H9 (cell line): Measurements from ENCODE around the gene NAPB. TPM values are rescaled to one million over a fixed set of nuclear protein-coding genes. Genes with fewer than 3 reads are reported as not detected.

Source experiments
- DNase-seq: peaks from one replicate; pipeline ENCODE4 v3.0.0-alpha.2; 2017
- H2AFZ ChIP-seq: one replicate; pipeline ENCODE4 v1.6.1; 2013; ENCODE audit warnings: mild to moderate bottlenecking, low read length, control low read depth, moderate library complexity
- H2AK5ac ChIP-seq: 2 replicates; pipeline ENCODE4 v1.6.1; 2013; ENCODE audit warnings: low read length, control low read depth, mixed read lengths; ENCODE audit not compliant: insufficient read length
- H2BK120ac ChIP-seq: one replicate; pipeline ENCODE4 v1.6.1; 2013; ENCODE audit warnings: low read depth, mild to moderate bottlenecking, low read length, control low read depth, inconsistent platforms; ENCODE audit not compliant: poor library complexity, severe bottlenecking
- H2BK12ac ChIP-seq: 2 replicates; pipeline ENCODE4 v1.6.1; 2013; ENCODE audit warnings: low read length, control low read depth, mixed read lengths, low read depth; ENCODE audit not compliant: insufficient read length
- H2BK15ac ChIP-seq: 2 replicates; pipeline ENCODE4 v1.6.1; 2013; ENCODE audit warnings: low read depth, low read length, control low read depth
- H2BK20ac ChIP-seq: one replicate; pipeline ENCODE4 v1.6.1; 2013; ENCODE audit warnings: low read depth, mild to moderate bottlenecking, low read length, control low read depth, inconsistent platforms; ENCODE audit not compliant: poor library complexity, severe bottlenecking
- H2BK5ac ChIP-seq: 2 replicates; pipeline ENCODE4 v1.6.1; 2013; ENCODE audit warnings: low read length, control low read depth, mixed read lengths; ENCODE audit not compliant: insufficient read length
- H3K14ac ChIP-seq: 2 replicates; pipeline ENCODE4 v1.6.1; 2013; ENCODE audit warnings: low read length, control low read depth; ENCODE audit not compliant: insufficient read depth
- H3K18ac ChIP-seq: 2 replicates; pipeline ENCODE4 v1.6.1; 2013; ENCODE audit warnings: low read depth, mild to moderate bottlenecking, mixed read lengths, low read length, control low read depth; ENCODE audit not compliant: insufficient read length
- H3K23ac ChIP-seq: 2 replicates; pipeline ENCODE4 v1.6.1; 2013; ENCODE audit warnings: low read length, control low read depth, mixed read lengths, low read depth; ENCODE audit not compliant: insufficient read length
- H3K23me2 ChIP-seq: 2 replicates; pipeline ENCODE4 v1.6.1; 2013; ENCODE audit warnings: low read depth, mild to moderate bottlenecking, mixed read lengths, low read length, control low read depth; ENCODE audit not compliant: insufficient read length, poor library complexity, severe bottlenecking
- H3K27ac ChIP-seq: 2 replicates; pipeline ENCODE4 v1.5.1; 2013; ENCODE audit warnings: low read length, control low read depth, mixed read lengths, low read depth; ENCODE audit not compliant: insufficient read length
- H3K27me3 ChIP-seq: 2 replicates; pipeline ENCODE4 v1.6.1; 2013; ENCODE audit warnings: low read length, control low read depth, inconsistent platforms; ENCODE audit not compliant: insufficient read depth
- H3K4ac ChIP-seq: 2 replicates; pipeline ENCODE4 v1.6.1; 2013; ENCODE audit warnings: low read depth, mild to moderate bottlenecking, control low read depth, inconsistent platforms, low read length, moderate library complexity
- H3K4me1 ChIP-seq: 2 replicates; pipeline ENCODE4 v1.6.1; 2013; ENCODE audit warnings: low read length, control low read depth, inconsistent platforms; ENCODE audit not compliant: insufficient read depth
- H3K4me2 ChIP-seq: 2 replicates; pipeline ENCODE4 v1.6.1; 2013; ENCODE audit warnings: low read length, control low read depth, mixed read lengths; ENCODE audit not compliant: insufficient read length, insufficient read depth
- H3K56ac ChIP-seq: 2 replicates; pipeline ENCODE4 v1.6.1; 2013; ENCODE audit warnings: low read depth, mild to moderate bottlenecking, mixed read lengths, low read length, control low read depth; ENCODE audit not compliant: insufficient read length
- H3K79me1 ChIP-seq: 2 replicates; pipeline ENCODE4 v1.6.1; 2013; ENCODE audit warnings: low read depth, mild to moderate bottlenecking, moderate library complexity, low read length, control low read depth, inconsistent platforms; ENCODE audit not compliant: insufficient read depth, poor library complexity, severe bottlenecking
- H3K79me2 ChIP-seq: 2 replicates; pipeline ENCODE4 v1.6.1; 2013; ENCODE audit warnings: low read length, control low read depth, inconsistent platforms; ENCODE audit not compliant: insufficient read depth
- H3K9ac ChIP-seq: 2 replicates; pipeline ENCODE4 v1.6.1; 2013; ENCODE audit warnings: low read length, control low read depth, mixed read lengths; ENCODE audit not compliant: insufficient read length; ENCODE audit errors: extremely low read depth
- H3K9me3 ChIP-seq: one replicate; pipeline ENCODE4 v1.6.1; 2013; ENCODE audit warnings: low read depth, low read length, inconsistent platforms; ENCODE audit not compliant: control insufficient read depth
- H3T11ph ChIP-seq: one replicate; pipeline ENCODE4 v1.6.1; 2013; ENCODE audit warnings: mild to moderate bottlenecking, low read length, control low read depth, inconsistent platforms
- H4K20me1 ChIP-seq: one replicate; pipeline ENCODE4 v1.6.1; 2013; ENCODE audit not compliant: control insufficient read depth, insufficient read length, insufficient read depth
- H4K5ac ChIP-seq: 2 replicates; pipeline ENCODE4 v1.6.1; 2013; ENCODE audit warnings: low read depth, mild to moderate bottlenecking, mixed read lengths, low read length, control low read depth; ENCODE audit not compliant: insufficient read length
- H4K8ac ChIP-seq: replicated peaks from 2 replicates; pipeline ENCODE4 v1.6.1; 2013; ENCODE audit warnings: low read length, control low read depth, mixed read lengths, low read depth; ENCODE audit not compliant: insufficient read length
- H4K91ac ChIP-seq: 2 replicates; pipeline ENCODE4 v1.6.1; 2013; ENCODE audit warnings: low read depth, mild to moderate bottlenecking, moderate library complexity, mixed read lengths, low read length, control low read depth; ENCODE audit not compliant: insufficient read length
- H3K27ac Mint-ChIP-seq, 3 experiments: 2 replicates in 2 of 3; 3 replicates in 1 of 3; pipeline ENCODE4 v1.8.0; 2020 to 2021; ENCODE audit warnings: mixed read lengths in 3 of 3, mild to moderate bottlenecking in 1 of 3, moderate library complexity in 1 of 3
- H3K27me3 Mint-ChIP-seq: 2 replicates; pipeline ENCODE4 v1.8.0; 2021; ENCODE audit warnings: low read depth, mild to moderate bottlenecking, moderate library complexity, mixed read lengths
- H3K36me3 Mint-ChIP-seq, 3 experiments: 2 replicates in 2 of 3; 3 replicates in 1 of 3; pipeline ENCODE4 v1.8.0; 2020 to 2021; ENCODE audit warnings: low read depth in 3 of 3, mixed read lengths in 3 of 3; ENCODE audit not compliant: insufficient read depth in 1 of 3
- H3K4me1 Mint-ChIP-seq, 2 experiments: 2 replicates each; pipeline ENCODE4 v1.8.0; 2020; ENCODE audit warnings: mixed read lengths in 2 of 2
- H3K4me3 Mint-ChIP-seq, 2 experiments: 2 replicates in 1 of 2; 3 replicates in 1 of 2; pipeline ENCODE4 v1.8.0; 2020 to 2021; ENCODE audit warnings: mild to moderate bottlenecking in 2 of 2, mixed read lengths in 2 of 2, moderate library complexity in 1 of 2
- H3K9me3 Mint-ChIP-seq, 2 experiments: 2 replicates in 1 of 2; 3 replicates in 1 of 2; pipeline ENCODE4 v1.8.0; 2020; ENCODE audit warnings: mild to moderate bottlenecking in 2 of 2, mixed read lengths in 2 of 2, moderate library complexity in 1 of 2
- WGBS: extraction: QIAGEN DNeasy Blood & Tissue Kit; methylation state at CpG from one replicate; pipeline ENCODE4 v1.1.7; 2013; ENCODE audit warnings: missing lambda C conversion rate, low lambda C conversion rate, mixed read lengths; ENCODE audit not compliant: insufficient read length; ENCODE audit errors: extremely low coverage; 5-methylcytosine and 5-hydroxymethylcytosine counted together
- total RNA-seq: library from RNA; stranded (reverse); gene quantifications from 2 replicates; pipeline ENCODE4 v1.2.1, GENCODE V29; 2021
- TF ChIP-seq, protein P1 (sequence below): fragments of 200-600 bp; sonication (generic); conservative IDR thresholded peaks from 3 replicates; pipeline ENCODE4 v1.8.0; 2021; ENCODE audit warnings: antibody characterized with exemption, mild to moderate bottlenecking

Gene NAPB
- total RNA-seq, 1 experiment from 2014 or later, result 10.4 TPM

DNA sequence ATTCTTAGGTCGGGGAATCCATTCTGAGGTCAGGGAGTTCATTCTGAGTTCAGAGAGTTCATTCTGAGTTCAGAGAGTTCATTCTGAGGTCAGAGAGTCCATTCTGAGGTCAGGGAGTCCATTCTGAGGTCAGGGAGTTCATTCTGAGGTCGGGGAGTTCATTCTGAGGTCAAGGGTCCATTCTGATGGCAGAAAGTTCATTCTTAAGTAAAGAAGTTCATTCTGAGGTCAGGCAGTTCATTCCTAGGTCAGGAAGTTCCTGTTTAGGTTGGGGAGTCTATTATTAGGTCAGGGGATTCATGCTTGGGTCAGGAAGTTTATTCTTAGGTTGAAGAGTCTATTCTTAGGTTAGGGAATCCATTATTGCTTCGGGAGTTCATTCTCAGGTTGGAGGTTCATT is 87.2 kb downstream of the NAPB start:
- H4K91ac ChIP-seq, result no peak overlapping the region
- no peak overlapping the region for H3K27ac ChIP-seq
- H3K4me2 ChIP-seq, result no peak overlapping the region
- H4K20me1 ChIP-seq, result no peaks in the 10 kb centered on the region
- H4K5ac ChIP-seq, result no peak overlapping the region
- no peaks in the 10 kb centered on the region for H3K27me3 ChIP-seq
- no peak overlapping the region for H3K56ac ChIP-seq
- no peak overlapping the region for H2BK120ac ChIP-seq
- Mint-ChIP-seq H3K4me3 (no peak overlapping the region), H3K27me3 (peaks cover 11% of the 10 kb centered on the region), H3K36me3 (no peaks in the 10 kb centered on the region; a peak in 1 of 7 replicates), H3K27ac (no peak overlapping the region), H3K9me3 (peaks cover 3 to 4% of the 10 kb centered on the region in 2 experiments; a peak in 2 of 5 replicates), H3K4me1 (peaks cover 8% of the 10 kb centered on the region in 2 experiments)
- H3K79me1 ChIP-seq, result no peaks in the 10 kb centered on the region
- H3K79me2 ChIP-seq, result no peaks in the 10 kb centered on the region
- H2AK5ac ChIP-seq, result no peak overlapping the region
- H3K14ac ChIP-seq, result no peak overlapping the region
- H4K8ac ChIP-seq, result no peak overlapping the region
- DNase-seq, result no peak
- H2BK20ac ChIP-seq, result no peak overlapping the region
- no peaks in the 10 kb centered on the region for H3K4me1 ChIP-seq
- H3K23me2 ChIP-seq, result no peaks in the 10 kb centered on the region
- H2BK12ac ChIP-seq, result no peak overlapping the region
- no peak overlapping the region for H2BK15ac ChIP-seq
- no peak overlapping the region for H3T11ph ChIP-seq
- no peak overlapping the region for H3K23ac ChIP-seq
- no peak overlapping the region for H3K4ac ChIP-seq
- whole genome bisulfite sequencing, result no CpG with 5 or more reads among the region's 3 CpGs
- no peak overlapping the region for H2BK5ac ChIP-seq
- H3K9me3 ChIP-seq, result no peaks in the 10 kb centered on the region
- TF ChIP-seq, protein P1, sequence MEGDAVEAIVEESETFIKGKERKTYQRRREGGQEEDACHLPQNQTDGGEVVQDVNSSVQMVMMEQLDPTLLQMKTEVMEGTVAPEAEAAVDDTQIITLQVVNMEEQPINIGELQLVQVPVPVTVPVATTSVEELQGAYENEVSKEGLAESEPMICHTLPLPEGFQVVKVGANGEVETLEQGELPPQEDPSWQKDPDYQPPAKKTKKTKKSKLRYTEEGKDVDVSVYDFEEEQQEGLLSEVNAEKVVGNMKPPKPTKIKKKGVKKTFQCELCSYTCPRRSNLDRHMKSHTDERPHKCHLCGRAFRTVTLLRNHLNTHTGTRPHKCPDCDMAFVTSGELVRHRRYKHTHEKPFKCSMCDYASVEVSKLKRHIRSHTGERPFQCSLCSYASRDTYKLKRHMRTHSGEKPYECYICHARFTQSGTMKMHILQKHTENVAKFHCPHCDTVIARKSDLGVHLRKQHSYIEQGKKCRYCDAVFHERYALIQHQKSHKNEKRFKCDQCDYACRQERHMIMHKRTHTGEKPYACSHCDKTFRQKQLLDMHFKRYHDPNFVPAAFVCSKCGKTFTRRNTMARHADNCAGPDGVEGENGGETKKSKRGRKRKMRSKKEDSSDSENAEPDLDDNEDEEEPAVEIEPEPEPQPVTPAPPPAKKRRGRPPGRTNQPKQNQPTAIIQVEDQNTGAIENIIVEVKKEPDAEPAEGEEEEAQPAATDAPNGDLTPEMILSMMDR, result no peak
- no peak overlapping the region for H3K18ac ChIP-seq
- H2AFZ ChIP-seq, result no peak overlapping the region
- no peak overlapping the region for H3K9ac ChIP-seq
